Measurements from ENCODE around the gene A3GALT2. TPM values are rescaled to one million over a fixed set of nuclear protein-coding genes. Genes with fewer than 3 reads are reported as not detected.

The A3GALT2 gene
- total RNA-seq, 2 experiments from 2014 or later = not detected

- H3K27ac ChIP-seq (ENCODE audit: low read depth, low read length, poor library complexity, severe bottlenecking) = no peak overlapping the region
- no TSS peak for BruUV-seq (replicated peaks)
- H2AFZ ChIP-seq (ENCODE audit: low read length) = no peak overlapping the region
- no peaks in the 10 kb centered on the region for H3K36me3 ChIP-seq (ENCODE audit: insufficient read depth, low read length)
- intact Hi-C loops (cut with micrococcal nuclease; ENCODE audit: unreplicated experiment) = no loop called here
- no peaks in the 10 kb centered on the region for H3K9me2 ChIP-seq (ENCODE audit: insufficient read depth, low read length)
- no peaks in the 10 kb centered on the region for H3K4me1 ChIP-seq (ENCODE audit: insufficient read depth, low read length, poor library complexity, severe bottlenecking)
- ChIA-PET CTCF (ENCODE audit: unreplicated experiment) (no interaction called here), POLR2A (no interaction called here)
- H3K4me2 ChIP-seq (ENCODE audit: low read length) = no peak overlapping the region
- no peak overlapping the region for H3K4me3 ChIP-seq (ENCODE audit: low read depth, low read length, poor library complexity, severe bottlenecking)
- no peak for TF ChIP-seq CTCF (conservative IDR thresholded peaks at IDR 0.05; ENCODE audit: low read length)
- no peak for TF ChIP-seq EZH2phosphoT487 (IDR thresholded peaks at IDR 0.05; ENCODE audit: borderline replicate concordance, low read depth, low read length)
- no peaks in the 10 kb centered on the region for H3K9me3 ChIP-seq (ENCODE audit: low read length)
- no peaks in the 10 kb centered on the region for H3K79me2 ChIP-seq (ENCODE audit: insufficient read depth, low read depth, low read length)
- DNase-seq (ENCODE audit: low spot score) = no peak
- no peaks in the 10 kb centered on the region for H4K20me1 ChIP-seq (ENCODE audit: insufficient read depth, low read length)
Observed at GRCh38 chr1:33363470-33363861, 42.6 kb upstream of the A3GALT2 start.

- ChIA-PET POLR2A (no interaction called here), CTCF (ENCODE audit: unreplicated experiment) (no interaction called here)
- Histone ChIP-seq H3K36me3 (ENCODE audit: insufficient read depth, low read length) (no peaks in the 10 kb centered on the region), H3K9me2 (ENCODE audit: insufficient read depth, low read length) (no peaks in the 10 kb centered on the region), H2AFZ (ENCODE audit: low read length) (no peak overlapping the region), H3K79me2 (ENCODE audit: insufficient read depth, low read depth, low read length) (no peaks in the 10 kb centered on the region), H4K20me1 (ENCODE audit: insufficient read depth, low read length) (no peaks in the 10 kb centered on the region), H3K9me3 (ENCODE audit: low read length) (no peaks in the 10 kb centered on the region), H3K4me1 (ENCODE audit: insufficient read depth, low read length, poor library complexity, severe bottlenecking) (no peaks in the 10 kb centered on the region), H3K4me3 (ENCODE audit: low read depth, low read length, poor library complexity, severe bottlenecking) (no peak overlapping the region), H3K4me2 (ENCODE audit: low read length) (no peak overlapping the region), H3K27ac (ENCODE audit: low read depth, low read length, poor library complexity, severe bottlenecking) (no peak overlapping the region)
- BruUV-seq (replicated peaks) = no TSS peak
- no peak for DNase-seq (ENCODE audit: low spot score)
- intact Hi-C loops (cut with micrococcal nuclease; ENCODE audit: unreplicated experiment) = no loop called here
- TF ChIP-seq EZH2phosphoT487 (IDR thresholded peaks at IDR 0.05; ENCODE audit: borderline replicate concordance, low read depth, low read length) = no peak
- TF ChIP-seq CTCF (conservative IDR thresholded peaks at IDR 0.05; ENCODE audit: low read length) = no peak
Observed at GRCh38 chr1:33363021-33363420, 42.1 kb upstream of the A3GALT2 start.

- Histone ChIP-seq H3K4me1 (ENCODE audit: insufficient read depth, low read length, poor library complexity, severe bottlenecking) (no peaks in the 10 kb centered on the region), H3K4me2 (ENCODE audit: low read length) (no peak overlapping the region), H2AFZ (ENCODE audit: low read length) (no peak overlapping the region), H3K9me3 (ENCODE audit: low read length) (no peaks in the 10 kb centered on the region), H3K9me2 (ENCODE audit: insufficient read depth, low read length) (no peaks in the 10 kb centered on the region), H3K27ac (ENCODE audit: low read depth, low read length, poor library complexity, severe bottlenecking) (no peak overlapping the region), H3K4me3 (ENCODE audit: low read depth, low read length, poor library complexity, severe bottlenecking) (no peak overlapping the region), H4K20me1 (ENCODE audit: insufficient read depth, low read length) (no peaks in the 10 kb centered on the region), H3K36me3 (ENCODE audit: insufficient read depth, low read length) (no peaks in the 10 kb centered on the region), H3K79me2 (ENCODE audit: insufficient read depth, low read depth, low read length) (no peaks in the 10 kb centered on the region)
- no peak for DNase-seq (ENCODE audit: low spot score)
- TF ChIP-seq EZH2phosphoT487 (IDR thresholded peaks at IDR 0.05; ENCODE audit: borderline replicate concordance, low read depth, low read length) = no peak
- TF ChIP-seq CTCF (conservative IDR thresholded peaks at IDR 0.05; ENCODE audit: low read length) = no peak
- BruUV-seq (replicated peaks) = no TSS peak
- CTCF ChIA-PET (ENCODE audit: unreplicated experiment) = no interaction called here
- intact Hi-C loops (cut with micrococcal nuclease; ENCODE audit: unreplicated experiment) = no loop called here
- POLR2A ChIA-PET = no interaction called here
Observed at GRCh38 chr1:33361532-33362235, 40.8 kb upstream of the A3GALT2 start.
